Raji (cell line): Measurements from ENCODE around the gene GALNT18.

Source experiments
- POLR2A ChIP-seq: IDR thresholded peaks from 2 replicates; pipeline ENCODE4 v1.6.1; 2011; ENCODE audit warnings: low read depth, low read length, control low read depth; ENCODE audit not compliant: insufficient read depth

Gene GALNT18

DNA sequence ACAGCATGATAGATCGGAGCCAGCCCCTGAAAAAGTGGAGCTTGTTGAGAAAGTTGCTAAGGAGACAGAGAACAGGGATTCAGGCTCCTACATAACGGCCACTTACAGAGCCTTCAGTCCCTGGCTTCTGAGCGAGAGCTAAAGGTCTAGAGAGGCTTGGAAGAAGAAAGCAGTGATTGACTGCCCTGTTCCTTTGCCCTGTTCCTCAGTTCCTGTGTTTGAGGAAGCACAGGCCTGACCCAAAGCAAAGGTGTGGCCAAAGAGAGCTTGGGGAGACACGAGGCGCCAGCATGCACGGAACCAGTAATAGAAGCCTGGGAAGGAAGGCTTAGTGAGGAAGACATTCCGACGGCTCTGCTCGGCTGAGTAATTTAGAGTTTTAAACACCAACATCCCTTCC is 194.7 kb downstream of the GALNT18 start:
- no peak for TF ChIP-seq POLR2A

DNA sequence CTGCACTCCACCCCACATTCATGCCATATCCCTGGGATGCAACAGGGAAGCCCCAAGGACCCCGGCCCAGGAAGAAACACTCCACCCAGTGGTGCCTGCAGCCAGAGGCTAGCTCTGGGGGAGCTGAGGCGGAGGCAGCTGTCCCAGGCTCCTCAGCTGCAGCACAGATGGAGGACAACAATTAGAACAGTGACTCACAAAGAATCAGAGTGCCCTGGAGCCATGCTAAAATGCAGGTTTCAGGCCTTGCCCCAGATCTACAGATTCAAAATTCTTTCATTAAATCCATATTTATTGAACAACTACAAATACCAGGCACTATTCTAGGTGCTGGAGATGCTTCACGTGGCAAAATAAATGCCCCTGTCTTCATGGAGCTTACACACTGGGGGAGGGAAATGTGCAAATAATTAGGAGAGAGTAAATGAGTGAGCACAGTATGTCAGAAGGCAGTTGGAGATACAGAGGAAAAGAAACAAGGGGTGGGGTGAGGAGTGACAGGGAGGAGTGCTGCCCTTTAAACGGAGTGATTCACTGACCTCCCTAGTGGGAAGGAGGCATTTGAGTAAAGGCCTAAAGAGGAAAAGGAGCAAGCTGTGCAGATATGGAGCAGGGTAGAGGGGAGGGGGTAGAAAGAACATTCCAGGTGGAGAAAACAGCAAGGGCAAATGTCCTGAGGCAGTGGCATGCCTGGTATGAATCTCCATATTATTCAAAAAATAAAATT is 195.4 kb downstream of the GALNT18 start:
- no peak for TF ChIP-seq POLR2A

DNA sequence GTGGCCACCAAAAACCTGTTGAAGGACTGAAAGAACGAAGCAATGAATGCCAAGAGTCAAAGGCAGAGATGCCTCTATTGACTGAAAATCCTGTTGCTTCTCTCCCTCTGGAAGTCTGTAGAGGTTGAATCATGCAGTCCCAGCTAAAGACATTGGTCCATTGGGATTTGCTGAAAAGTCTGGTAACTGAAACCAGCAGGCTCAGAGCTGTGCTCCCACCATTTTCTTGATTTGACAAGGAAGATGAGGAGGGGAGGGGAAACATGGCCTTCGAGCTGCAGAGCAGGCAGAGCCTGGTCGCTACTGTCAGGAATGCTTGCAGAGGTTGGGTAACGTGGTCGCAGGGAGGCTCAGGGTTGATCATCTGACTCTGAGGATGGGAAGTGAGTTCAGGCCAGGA is 196.0 kb downstream of the GALNT18 start:
- TF ChIP-seq POLR2A: no peak

DNA sequence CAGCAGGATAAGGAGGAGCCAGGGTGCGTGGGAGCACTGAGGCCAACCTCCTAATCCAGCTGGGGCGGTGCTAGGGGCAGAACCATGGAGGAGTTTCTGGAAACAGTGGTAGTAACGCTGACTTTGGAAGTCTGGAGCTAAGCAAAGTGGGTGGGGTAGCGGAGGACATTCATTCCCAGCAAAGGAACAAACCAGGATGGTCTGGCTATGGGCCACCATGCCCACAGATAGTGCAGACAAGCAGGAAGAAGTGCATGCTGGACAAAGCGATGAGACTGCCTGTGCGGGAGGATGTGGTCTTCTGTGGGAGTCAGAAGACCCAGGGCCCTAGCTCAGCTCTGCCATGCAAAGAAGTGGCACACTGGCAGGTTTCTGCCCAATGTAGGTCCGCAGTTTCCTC is 197.1 kb downstream of the GALNT18 start:
- no peak for TF ChIP-seq POLR2A

DNA sequence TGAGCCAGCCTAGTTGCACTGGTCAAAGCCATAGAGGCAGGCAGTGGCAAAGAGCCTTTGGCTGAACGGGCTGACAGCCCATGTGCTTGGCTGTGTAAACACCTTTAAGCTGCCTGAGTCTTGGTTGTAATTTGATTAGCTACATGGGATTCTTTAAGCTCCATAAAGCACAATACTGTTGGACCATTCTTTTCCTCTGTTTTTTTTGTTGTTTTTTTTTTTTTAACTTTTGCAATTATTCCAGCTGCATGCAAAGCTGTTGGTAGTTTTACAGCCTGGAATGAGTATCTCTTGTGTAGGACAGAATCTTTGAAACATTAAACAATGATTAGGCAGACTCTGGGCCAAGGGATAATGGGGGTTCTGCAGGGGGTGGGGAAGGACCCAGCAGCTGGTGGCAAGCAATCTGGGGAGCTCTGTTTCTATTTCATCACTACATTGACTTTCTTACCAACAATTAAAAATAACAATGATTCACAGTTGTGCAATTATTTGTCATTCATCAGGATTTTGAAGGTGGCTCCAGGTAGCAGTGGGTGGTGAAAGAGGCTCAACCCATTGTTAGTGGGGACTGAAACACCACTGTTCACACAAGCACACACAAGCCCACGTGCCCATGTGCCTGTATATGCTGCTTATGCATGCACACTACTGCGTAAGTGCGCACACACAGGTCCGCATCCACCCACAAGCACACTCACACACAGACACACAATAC is 199.2 kb downstream of the GALNT18 start:
- TF ChIP-seq POLR2A: no peak

DNA sequence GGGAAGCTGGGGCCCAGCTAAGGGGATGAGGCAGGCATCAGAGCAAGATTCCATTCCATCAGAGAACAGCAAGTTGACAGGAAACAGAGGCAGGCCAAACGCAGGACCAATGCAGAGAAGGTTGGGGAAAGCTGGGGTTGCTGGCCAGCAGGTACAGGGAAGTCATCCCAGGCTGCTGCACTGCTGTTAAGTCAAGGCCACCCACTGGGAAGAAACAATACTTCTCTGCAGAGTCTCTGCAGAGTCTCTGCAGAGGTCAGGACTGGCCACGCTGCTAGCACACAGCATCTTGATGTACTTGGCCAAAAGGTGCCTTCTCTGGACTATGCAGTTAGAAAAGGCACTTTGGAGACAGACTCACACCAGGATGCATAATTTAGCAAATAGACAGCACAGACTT is 200.3 kb downstream of the GALNT18 start:
- TF ChIP-seq POLR2A: no peak

DNA sequence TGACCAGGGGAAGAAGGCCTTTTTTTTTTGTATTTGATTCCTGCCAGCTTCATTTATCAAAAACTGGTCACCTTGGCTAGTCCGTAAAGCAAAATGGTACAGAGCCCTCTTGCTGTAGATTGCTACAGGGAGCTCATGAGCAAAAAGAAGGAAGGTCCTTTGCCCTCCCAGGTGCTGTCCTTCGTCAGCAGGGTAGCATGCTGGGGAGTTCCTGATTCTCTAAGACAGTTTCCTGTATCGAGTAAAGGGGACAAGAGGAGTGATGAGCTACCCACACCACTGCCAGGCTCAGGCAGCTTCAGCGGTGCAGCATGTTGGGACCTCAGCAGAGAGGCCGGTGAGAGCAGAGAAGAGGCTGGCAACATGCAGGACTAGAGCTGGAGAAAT is 200.9 kb downstream of the GALNT18 start:
- no peak for TF ChIP-seq POLR2A

DNA sequence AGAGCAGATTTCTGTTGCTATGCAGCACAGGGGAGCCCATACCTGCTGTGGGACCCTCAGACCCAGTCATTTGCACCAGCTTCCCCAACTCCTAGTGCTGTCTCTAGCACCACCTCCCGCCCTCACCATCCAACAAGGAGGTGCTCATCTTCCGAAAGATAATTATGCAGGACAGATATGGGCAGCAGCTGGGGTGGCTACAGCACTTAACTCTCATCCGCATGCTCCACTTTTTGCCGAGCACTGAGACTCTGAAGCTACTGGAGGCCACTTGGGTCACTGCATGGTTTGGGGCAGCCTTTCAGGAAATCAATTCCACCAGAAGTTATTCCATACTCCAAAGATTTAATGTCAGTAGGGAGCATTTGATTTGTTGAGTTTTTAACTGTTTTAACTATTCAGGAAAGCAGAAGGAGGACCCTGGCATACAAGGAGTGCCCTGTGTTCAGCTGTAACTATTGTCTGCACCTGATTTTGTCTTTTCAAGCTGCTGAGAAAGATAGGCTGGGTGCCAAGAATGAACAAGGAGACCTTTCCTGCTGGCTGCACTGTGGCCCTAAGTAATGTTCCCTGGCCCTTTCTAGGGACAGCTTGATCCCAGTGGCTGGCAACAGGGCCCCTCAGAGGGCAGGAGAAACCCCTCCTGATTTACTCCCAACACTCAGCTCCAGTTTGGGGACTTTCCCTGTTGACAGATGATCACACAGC is 201.5 kb downstream of the GALNT18 start:
- TF ChIP-seq POLR2A: no peak

DNA sequence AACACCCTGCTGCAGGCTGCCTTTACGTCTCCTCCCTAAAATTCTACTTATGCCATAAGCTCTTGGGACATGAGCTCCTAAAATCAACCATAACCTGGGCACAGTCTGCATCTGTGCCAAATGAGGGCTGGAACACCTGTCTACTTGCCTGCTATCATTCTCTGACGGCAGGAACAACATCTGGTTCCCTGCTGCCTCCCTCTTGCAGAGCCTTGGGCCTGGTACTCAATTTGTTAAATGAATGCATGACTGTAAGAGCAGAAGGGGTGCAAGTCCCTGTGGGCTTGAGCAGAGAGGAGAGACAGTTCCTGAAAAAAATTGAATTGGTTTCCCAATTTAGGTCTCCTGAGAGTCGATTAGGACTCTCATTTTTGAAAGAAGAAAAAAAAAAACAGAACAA is 202.1 kb downstream of the GALNT18 start:
- no peak for TF ChIP-seq POLR2A

DNA sequence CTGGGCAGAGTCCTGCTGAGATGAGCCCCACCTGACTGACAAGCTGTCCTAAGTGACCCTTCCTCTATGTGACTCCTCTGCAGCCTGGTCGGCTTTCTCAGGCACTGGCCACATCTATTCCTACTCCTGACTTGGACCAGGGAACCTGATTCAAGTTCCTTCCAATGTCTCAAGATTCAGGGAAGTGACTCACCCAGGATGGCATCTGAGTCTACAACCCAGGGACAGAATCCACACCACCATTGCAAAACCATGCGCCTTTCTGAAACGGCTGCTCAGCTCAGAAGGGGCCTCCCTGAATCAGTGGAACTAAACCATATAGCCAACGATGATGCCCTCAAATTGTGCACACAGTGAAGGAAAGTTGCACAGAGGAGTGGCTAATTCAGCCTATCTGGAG is 204.9 kb downstream of the GALNT18 start:
- no peak for TF ChIP-seq POLR2A

DNA sequence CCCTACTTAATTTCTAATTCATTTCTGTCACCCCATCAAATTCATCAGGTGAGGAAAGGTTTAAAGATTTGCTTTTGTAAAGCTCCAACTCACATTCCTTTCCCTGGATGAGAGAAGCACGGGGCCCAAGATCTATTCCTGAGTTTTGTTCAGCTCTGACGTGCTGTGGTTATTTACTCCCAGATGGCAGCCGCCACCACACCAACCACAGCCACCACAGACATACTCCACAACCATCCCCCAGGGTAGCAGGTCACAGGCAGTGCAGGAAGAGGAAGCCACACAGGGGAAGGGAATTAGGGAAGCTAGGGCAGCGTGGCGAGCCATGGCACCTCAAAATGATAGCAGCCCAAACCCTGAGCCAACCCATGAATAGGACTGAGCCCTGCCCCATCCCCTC is 205.3 kb downstream of the GALNT18 start:
- TF ChIP-seq POLR2A: no peak

DNA sequence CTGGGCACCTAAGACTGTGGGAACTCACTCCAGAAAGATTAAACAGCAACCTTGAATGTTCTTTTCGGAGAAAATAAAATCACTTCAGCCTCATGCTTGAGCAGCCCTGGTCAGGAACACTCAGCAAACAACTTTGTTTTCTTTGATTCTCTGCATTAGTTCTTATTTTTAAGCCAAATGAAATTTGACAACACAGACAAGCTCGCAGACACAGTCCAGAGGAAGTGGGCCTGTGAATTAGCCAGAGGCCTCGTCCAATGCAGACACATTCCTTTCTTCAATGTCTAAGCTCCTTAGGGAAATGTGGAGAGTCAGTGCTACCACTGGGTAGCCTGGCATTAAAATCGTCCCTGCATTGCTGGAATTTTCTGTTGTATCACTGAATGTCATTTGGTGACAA is 205.9 kb downstream of the GALNT18 start:
- TF ChIP-seq POLR2A: no peak

DNA sequence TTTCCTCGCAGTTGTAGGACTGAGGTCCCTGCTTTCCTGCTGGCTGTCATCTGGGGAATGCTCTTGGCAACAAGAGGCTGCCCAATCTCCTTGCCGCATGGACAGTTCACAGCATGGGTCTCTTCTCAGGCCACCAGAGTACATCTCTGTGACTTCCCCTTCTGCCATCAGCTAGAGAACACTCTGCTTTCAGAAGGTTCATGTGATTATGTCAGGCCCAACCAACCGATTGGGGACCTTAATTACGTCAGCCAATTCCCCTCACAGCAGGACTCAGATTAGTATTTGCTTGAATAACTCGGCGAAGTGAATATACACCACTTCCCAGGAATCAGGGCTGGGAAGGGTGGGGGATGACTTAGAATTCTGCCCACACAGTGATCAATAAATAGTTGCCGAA is 206.8 kb downstream of the GALNT18 start:
- no peak for TF ChIP-seq POLR2A

DNA sequence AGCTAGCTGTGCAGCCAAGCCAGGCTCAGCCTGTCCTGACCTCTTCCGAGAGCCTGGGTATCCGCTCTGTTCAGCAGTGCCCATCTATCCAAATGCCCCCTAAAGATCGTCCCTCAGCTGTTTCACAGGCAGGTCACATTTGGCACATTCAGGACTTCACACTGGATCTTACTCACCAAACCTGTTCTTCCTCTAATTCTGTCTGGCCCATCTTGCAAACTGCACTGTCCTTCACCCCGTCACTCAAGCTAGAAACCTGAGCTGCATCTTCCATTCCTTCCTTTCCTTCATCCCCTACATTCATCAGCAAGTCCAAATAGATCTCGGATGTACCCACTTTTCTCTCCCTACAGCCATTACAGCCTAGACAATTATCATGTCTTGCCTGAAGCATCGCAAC is 208.0 kb downstream of the GALNT18 start:
- TF ChIP-seq POLR2A: no peak

DNA sequence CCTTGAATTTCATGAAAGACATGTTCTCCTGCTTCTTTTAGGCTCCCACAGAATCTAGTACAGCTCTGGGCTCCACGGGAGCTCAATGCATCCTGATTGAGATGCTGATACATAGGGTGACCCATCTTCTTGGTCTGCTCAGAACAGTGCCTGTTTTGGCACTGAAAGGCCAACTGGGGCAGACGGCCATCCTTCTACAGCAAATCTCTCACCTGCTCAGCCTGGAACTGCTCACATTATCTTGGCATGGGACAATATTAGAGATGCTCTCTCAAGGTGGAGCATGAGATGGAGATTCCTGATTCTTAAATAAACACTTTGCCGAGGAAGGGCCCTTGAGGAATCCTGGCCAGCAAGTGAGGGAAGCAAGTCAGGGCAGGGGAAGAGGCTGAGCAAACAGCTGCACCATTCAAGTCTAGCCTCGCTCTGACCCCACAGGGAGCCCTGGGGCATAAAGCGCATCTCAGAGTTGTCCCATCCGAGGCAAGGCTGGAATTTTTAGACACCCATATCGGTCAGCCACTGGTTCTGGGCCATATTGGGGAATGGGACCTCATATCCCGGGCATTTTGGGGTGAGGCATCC is 210.3 kb downstream of the GALNT18 start:
- TF ChIP-seq POLR2A: no peak

DNA sequence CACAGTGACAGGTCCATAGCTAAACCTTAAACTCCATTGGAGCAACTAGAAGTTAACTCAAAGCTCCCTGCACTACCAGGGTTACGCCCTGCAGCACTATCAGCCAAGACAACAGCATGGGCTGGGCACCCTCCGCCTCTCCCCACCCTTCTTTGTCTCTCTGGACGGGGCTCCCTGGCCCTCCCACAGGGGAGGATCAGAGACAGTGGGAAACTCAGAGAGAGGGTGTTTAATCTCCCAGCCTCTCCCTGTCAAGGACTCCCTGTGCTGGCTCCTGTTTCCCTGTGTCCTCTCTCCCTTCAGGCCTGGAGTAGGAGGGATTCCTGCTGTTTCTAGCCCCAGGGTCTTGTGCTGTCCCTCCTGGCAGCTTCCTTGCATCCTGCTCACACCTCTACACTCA is 211.9 kb downstream of the GALNT18 start:
- no peak for TF ChIP-seq POLR2A
